ENCODE data around the gene ELK3.

ELK3 gene

GRCh38 chr12:96213869-96214268, 19.7 kb downstream of the ELK3 start:
- no peak for DNase-seq

GRCh38 chr12:96215919-96216273, 21.7 kb downstream of the ELK3 start:
- no peak for DNase-seq

- DNase-seq: no peak
These were observed 25.0 kb downstream of the ELK3 start for GRCh38 chr12:96218989-96219678.

DNA sequence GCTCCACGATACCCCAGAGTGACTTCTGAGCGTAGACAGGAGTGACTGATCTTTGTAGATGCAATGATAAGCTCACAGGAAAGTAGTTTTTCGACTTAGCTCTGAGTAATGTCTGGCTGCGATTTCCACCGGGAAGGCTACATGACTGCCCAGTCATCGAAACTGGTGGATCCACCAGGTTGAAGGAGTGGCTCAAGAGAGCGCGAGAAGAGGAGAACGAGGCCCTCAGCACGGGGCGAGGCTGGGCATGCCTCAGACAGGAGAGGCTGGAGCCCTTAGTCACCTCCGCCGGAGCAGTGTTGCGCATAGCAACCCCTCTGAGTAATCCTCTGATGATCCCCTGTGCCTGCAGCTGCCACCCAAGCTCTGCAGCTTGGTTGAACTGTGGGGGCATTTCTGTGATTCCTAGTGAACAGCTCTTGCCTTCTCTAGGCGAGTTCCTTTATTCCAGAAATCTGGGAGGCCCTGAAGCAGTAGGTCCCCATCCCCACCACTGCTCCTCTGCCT, 25.6 kb downstream of the ELK3 start:
- DNase-seq: no peak

- DNase-seq: no peak
These were observed 26.7 kb downstream of the ELK3 start for GRCh38 chr12:96220902-96221301.

DNA sequence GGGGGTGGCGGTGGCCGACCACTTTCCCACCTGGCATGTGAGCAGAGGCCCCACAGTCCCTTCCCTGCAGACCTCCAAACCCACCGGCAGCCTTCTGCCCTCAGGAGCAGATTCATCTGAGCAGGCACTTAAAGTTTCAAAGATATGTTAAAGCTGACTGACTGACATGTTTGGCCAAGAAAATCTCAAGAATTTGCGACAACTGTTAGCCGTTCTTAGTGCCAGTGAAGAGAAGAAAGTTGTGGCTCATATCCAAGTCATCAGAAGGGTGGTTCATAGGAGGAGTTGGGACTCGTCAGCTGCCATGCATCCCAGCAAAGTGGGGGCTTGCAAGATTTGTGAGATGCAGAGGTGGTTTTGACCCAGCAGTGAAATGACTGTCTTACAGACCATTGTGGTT, 27.2 kb downstream of the ELK3 start:
- DNase-seq: no peak

DNA sequence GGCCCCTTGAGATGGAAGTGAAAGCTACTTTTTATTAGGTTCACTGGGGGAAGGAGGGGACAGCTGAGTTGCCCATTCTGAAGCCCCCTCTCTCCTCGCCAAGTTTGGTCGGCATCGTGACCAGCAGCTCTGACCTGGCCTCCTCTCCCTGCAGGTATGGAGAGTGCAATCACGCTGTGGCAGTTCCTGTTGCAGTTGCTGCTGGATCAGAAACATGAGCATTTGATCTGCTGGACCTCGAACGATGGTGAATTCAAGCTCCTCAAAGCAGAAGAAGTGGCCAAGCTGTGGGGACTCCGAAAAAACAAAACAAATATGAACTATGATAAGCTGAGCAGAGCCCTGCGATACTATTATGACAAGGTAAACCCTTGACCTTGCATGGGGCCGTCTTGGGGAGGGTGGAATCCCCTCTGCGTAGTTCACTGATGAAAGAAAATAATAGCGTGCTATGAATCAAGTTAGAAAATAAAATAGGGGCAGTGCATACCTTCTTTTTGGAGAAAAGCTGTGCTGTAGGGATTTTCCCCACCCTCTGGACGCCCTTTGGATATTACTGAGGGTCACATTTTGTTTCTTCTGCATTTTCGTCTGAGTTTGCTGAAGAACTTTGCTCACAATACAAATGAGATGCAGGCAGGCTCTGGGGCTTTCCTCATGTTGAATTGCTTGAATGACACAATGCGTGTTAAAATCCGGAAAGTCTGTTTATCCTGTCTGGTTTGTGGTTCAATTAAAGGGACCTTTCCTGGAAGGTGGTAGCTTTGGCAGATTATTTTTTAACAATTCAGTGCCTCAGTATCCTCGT, 29.4 kb downstream of the ELK3 start:
- no peak for DNase-seq

DNA sequence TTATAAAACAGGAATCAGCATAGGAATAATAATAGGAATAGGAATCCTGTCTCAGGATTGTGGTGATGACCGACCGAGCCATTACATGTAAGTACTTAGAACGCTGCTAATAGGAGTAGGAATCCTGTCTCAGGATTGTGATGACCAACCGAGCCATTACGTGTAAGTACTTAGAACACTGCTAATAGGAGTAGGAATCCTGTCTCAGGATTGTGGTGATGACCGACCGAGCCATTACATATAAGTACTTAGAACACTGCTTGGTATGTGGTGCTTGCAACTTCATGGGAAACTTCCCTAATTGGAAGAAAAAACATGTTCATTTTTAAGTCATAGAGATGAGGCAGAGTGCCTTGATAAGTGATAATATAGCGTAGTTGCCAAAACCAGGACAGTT, 30.0 kb downstream of the ELK3 start:
- no peak for DNase-seq

DNA sequence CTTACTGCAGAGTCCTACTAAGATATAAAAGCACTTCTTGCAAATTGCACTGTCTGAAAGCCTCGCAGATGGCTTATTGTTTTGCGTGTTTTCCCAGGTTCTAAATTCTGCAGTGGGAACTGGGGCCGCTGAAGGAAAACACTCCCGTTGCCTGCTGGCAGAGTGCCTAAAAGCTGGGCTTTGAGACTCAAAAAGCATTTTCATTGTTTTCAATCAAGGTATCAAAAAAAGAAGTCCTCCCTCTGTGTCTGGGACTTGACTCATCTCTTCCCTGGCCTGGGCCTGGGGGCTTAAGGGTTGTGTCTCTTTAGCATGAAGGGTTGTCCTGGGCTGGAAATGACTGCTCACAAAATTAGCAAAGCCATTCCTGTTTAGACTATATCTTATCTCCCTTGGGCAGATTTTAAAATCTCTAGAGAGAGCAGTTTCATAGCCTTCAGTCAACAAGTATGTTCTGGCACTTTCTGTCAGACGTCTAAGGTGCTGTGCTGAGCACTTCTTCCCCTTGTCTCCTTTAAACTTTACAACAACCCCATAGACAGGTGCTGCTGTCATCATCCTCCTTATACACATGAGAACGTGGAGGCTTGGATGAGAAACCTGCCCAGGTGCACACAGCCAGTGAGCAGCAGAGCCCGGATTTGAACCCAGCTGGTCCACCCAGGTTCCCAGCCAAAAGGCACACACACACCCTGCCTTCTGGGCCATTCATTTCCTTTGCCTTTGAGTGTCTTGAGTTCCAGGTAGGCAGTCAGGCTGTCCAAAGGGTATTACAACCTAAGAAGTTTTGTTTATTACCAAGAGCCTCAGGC, 31.1 kb downstream of the ELK3 start:
- DNase-seq: no peak

DNA sequence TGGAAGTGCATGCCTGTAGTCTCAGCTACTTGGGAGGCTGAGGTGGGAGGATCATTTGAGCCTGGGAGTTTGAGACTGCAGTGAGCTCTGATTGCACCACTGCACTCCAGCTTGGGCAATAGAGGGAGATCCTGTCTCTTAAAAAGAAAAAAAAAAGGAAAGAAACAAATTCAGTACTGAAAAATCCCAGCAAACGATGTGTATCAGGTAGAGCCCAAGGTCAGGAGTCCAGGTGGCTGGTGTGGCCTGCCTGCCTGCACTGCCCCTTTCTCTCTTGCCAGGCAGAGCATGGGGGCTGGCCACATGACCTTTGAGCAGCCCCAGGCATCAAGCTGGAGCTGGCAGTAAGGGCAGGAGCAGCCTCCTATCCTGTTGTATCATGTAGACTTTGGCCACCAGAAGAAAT, 31.8 kb downstream of the ELK3 start:
- no peak for DNase-seq

- DNase-seq: no peak
These were observed 32.2 kb downstream of the ELK3 start for GRCh38 chr12:96226401-96226800.

GRCh38 chr12:96226801-96227348, 32.7 kb downstream of the ELK3 start:
- DNase-seq: no peak

- no peak for DNase-seq
These were observed 33.4 kb downstream of the ELK3 start for GRCh38 chr12:96227365-96228106.

DNA sequence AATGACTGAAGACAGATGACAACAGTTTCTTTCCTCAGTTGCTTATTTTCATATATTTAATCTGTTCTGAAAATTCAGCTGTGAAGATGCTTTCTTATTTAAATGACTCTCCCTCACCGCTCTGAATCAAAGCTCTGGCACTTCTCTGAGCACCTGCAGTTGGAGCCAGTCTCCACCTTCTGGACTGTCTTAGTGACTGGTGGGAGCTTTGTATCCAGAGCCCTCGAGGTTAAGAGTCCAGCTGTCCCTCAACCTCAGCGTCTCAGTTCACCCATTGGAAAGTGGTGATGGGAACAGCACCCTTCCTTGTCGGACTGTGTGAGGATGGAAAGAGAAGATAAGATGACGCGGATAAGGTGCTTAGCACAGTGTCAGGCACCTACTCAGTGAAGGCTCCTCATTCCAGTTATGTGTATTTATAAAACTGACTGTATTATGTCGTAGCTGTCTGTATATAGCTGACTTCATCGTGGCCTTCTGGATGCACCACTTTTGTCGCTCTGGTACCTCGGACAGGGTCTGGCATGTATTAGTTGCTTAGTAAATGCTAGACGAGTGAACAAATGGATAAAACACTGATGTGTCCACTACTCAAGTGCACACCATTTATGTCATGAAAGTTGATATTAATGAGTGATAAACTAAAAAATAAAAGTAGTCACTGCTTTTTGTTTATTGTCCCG, 34.5 kb downstream of the ELK3 start:
- no peak for DNase-seq

- DNase-seq: no peak
These were observed 36.5 kb downstream of the ELK3 start for GRCh38 chr12:96230646-96231045.

GRCh38 chr12:96233168-96233567, 39.0 kb downstream of the ELK3 start:
- DNase-seq: no peak

- DNase-seq: no peak
These were observed 39.8 kb downstream of the ELK3 start for GRCh38 chr12:96233939-96234461.

DNA sequence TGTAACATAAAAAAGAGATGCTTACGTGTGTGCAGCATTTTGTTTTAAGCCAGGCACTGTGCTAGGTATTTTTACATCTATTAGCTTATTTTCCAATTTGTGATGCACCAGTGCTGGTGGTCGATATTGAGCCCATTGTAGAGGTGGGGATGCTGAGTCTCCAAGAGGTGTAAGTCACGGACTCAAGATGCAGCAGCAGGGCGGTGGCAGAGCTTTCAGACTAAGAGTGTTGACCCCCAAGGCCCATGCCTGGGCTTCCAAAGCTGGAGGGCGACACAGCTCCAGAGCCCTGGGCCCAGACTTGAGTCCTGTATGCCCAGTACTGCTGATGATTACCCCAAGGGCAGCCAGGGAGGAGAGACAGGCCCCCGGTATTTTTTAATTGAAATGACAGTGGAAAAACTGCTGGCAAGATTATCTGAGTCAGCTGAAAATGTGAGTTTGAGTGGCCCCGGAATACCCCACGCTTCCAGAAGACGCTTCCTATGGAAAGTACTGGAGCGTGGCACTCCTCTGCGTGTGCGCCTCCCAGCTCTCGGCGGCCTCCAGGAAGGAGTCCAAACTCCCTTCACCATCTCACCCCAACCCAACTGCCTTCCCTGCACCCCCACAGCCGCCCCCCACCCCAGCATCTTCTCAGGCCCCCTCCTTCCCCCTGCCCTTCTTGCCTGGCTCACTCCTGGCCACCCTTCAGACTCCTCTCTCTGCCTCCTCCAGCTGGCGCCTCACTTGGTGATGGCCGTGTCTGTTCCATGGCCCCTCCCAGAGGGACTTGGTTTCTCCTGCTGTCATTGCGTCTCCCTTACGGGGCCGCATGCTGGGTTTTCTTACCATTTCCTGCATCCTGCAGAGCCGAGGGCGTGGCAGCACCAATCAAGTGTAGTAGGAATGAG, 40.7 kb downstream of the ELK3 start:
- no peak for DNase-seq

GRCh38 chr12:96235484-96235826, 41.3 kb downstream of the ELK3 start:
- no peak for DNase-seq

GRCh38 chr12:96236221-96236822, 42.1 kb downstream of the ELK3 start:
- no peak for DNase-seq

All from hematopoietic multipotent progenitor cell treated with erythropoietin and hydrocortisone succinate and interleukin-3 and kit ligand, for 8 days (in vitro differentiated cells).